ENCODE data around the gene FXYD7. TPM values are rescaled to one million over a fixed set of nuclear protein-coding genes. Genes with fewer than 3 reads are reported as not detected.
"Not testable (repeated sequence)": the region's sequence is repeated elsewhere in the genome, so short reads cannot be mapped to it uniquely, and the experiment has no call there.

The FXYD7 gene
- total RNA-seq, 1 donor from 2014 or later: 1.6 TPM

GRCh38 chr19:35125749-35126623 is 17.1 kb upstream of the FXYD7 start:
- intact Hi-C loops (cut with micrococcal nuclease): no loop called here

GRCh38 chr19:35126624-35126959 is 16.5 kb upstream of the FXYD7 start:
- intact Hi-C loops (cut with micrococcal nuclease): no loop called here

DNA sequence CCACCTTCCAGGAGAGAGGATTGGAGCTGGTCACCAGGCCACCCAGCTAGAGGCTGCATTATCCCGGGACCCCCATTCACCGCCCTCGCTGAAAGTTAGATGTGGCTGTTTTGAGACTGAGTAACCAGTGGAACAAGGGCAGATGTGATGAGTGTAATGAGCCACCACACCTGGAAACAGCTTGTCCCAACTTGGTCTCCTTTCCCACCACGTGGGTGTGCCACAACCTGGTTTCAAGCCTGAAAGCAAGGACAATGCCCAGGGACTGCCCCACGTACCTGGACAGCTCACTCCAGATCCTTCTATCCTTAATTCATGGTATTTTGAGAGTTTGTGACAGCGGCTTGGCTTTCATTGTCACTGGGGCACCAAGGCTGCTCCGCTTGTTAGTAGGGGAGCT is 15.2 kb upstream of the FXYD7 start:
- intact Hi-C loops (cut with micrococcal nuclease): no loop called here

GRCh38 chr19:35128398-35129057 is 14.5 kb upstream of the FXYD7 start:
- intact Hi-C loops (cut with micrococcal nuclease): no loop called here

GRCh38 chr19:35129724-35130274 is 13.3 kb upstream of the FXYD7 start:
- intact Hi-C loops (cut with micrococcal nuclease): not testable (repeated sequence)

GRCh38 chr19:35130761-35131720 is 12.0 kb upstream of the FXYD7 start:
- intact Hi-C loops (cut with micrococcal nuclease): no loop called here

GRCh38 chr19:35132254-35132653 is 10.8 kb upstream of the FXYD7 start:
- intact Hi-C loops (cut with micrococcal nuclease): no loop called here

DNA sequence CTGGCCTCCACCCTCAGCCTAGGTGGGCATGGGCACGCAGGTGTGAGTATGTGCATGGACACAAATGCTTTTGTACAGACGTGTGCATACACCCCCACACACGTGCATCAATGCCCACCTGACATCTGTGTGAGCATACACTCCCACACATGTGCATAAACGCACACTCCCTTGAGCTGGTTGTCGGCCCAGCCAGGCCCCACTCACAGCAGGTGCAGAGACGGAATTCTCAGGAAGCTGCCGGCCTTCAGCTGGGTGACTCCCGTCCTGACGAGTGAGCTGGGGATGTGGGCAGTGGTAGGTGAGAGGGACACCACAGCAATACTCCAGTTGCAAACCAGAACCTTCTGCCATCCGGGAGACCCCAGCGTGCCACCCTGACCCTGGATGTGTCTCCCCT is 9.2 kb upstream of the FXYD7 start:
- intact Hi-C loops (cut with micrococcal nuclease): no loop called here

DNA sequence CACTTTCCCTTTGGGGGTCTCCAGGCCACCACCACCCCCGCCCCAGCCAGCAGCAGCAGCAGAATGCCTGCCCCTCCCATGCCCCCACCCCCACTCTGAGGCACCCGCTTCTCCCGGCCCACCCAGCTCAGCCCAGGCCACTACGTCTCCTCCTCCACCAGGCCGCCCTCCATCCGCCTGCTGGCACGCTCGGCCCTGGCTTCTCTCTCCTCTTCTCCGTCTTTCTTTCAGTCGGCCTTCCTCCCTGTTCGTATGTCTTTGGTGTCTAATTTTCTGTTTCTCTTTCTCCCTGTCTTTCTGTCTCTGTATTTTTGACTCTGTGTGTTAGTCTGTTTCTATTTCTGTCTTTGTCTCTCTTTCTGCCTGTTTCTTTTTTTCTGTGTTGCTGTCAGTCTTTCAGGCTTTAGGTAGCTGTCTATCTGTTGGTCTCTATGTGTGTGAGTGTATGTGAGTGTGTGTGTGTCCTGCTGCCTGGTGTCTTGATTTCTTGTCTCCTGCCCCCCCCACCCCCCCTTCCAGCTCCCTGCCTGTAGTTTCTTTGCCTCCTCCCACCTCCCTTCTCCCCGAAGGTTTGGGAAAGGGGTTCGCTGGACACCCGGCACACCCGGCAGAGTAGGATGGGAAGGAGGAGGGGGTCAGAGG is 8.3 kb upstream of the FXYD7 start, which contains the start of gene LGI4:
Gene LGI4 (minus strand): TSS at position 459 of the 642 bp plus-strand sequence. CDS start 379 bp downstream, at position 80.
- intact Hi-C loops (cut with micrococcal nuclease): loop anchor here (1.0 kb wide), 3 partner anchors 67 to 161 kb away; no protein-coding TSS in a partner anchor

- intact Hi-C loops (cut with micrococcal nuclease): loop anchor here (1.0 kb wide), 3 partner anchors 68 to 162 kb away; no protein-coding TSS in a partner anchor
Measured at GRCh38 chr19:35135389-35135909, 7.6 kb upstream of the FXYD7 start.

GRCh38 chr19:35136231-35136630 is 6.8 kb upstream of the FXYD7 start:
- intact Hi-C loops (cut with micrococcal nuclease): no loop called here

DNA sequence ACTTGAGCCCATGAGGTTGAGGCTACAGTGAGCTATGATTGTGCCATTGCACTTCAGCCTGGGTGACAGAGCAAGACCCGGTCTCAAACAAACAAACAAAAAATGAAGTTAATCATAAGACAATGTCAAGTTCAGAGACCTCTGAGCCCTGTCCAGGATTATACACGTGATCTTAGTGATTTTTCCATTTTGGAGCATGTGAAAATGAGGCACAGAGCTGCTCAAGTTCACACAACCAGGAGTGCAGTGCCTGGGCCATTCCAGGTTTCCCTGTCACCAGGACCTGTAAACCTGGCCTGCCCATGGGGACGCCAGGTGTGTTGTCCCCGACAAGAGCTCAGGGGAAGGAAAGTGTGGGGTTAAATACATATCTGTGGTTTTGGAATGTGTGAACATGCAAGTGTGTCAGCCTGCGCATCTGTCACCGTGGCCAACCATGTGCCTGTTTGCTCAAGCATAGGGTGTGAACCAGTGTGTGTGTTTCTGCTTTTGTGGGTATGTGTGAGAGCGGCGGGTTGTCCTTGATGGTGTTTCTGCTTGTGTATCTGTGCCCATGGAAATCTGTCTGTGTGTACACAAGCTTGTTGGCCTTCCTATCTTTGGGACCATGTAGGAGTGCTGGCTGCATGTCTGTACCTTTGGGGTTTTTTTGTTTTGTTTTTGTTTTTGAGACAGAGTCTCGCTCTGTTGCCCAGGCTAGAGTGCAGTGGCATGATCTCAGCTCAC is 5.9 kb upstream of the FXYD7 start:
- intact Hi-C loops (cut with micrococcal nuclease): no loop called here

DNA sequence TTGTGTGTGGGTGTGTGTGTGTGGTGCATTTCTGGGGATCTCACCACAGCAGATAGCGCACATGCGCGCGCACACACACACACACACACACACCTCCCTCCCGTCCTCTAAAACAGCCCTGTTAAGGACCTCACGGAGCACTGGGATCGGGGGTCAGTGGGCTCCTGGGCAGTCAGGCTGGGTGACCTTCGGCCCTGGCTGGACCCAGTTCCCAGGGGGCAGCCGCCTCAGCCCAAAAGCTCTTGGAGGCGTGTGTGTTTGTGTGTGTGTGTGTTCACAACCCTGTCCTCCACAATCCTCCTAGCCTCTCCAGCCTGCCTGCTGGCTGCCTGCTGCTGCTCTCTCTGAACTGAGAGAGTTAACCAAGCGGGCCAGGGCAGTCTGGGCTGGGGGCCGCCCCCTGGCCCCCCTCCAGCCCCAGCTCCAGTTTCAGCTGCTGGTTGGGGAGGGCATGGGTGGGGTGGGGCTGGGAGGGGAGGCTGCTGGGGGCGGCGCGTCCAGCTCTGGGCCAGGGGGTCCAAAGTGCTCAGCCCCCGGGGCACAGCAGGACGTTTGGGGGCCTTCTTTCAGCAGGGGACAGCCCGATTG is 4.7 kb upstream of the FXYD7 start, which contains the start of gene FXYD1:
Gene FXYD1 (plus strand): TSS at position 520 of the 588 bp plus-strand sequence. CDS start 1,256 bp downstream, outside the sequence.
- intact Hi-C loops (cut with micrococcal nuclease): no loop called here

GRCh38 chr19:35140207-35140961 is 2.7 kb upstream of the FXYD7 start:
- intact Hi-C loops (cut with micrococcal nuclease): loop anchor here (2.0 to 10.0 kb wide), 3 partner anchors 108 to 366 kb away; partner anchors contain the start of genes LSR and ZNF599

DNA sequence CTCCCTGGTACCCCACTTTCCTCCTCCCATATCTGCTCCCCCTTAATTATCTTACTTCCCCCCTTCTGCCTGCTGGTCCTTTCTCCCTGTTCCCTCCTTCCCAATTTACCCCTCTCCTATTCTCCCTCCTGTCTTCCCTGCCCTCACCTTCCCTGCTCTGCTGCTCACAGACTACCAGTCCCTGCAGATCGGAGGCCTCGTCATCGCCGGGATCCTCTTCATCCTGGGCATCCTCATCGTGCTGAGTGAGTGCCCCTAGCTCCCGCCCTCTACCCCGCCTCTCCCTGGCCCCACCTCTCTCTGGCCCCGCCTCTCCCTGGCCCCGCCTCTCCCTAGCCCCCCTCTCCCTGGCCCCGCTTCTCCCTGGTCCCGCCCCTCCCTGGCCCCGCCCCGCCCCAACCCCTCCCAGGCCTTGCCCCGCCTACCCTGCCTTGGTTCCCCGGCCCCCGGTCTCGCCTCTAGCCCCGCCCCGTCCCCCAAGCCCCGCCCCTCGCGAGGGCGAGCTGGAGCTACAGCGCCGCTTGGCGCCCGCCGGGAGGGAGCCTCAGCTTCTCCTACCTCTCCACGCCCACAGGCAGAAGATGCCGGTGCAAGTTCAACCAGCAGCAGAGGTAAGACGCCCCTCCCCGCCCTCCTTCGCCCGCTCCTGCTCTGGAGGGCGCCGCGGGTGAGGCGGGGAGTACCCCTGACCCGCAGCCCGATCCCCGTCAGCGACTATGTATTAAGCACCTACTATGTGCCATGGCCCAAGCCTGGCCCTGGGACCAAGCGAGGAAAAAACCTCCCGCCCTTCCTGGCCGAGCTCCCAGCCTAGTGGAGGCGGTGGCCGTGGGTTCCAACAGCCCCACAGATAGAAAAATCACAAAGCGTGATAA is 1.9 kb upstream of the FXYD7 start:
- intact Hi-C loops (cut with micrococcal nuclease): loop anchor here (1.0 to 10.0 kb wide), 12 partner anchors 14 to 503 kb away; partner anchors contain the start of genes GRAMD1A, LSR, ZNF599 and ZNF792

- intact Hi-C loops (cut with micrococcal nuclease): loop anchor here (1.0 to 10.0 kb wide), 12 partner anchors 13 to 502 kb away; partner anchors contain the start of genes GRAMD1A, LSR, ZNF599 and ZNF792
Measured at GRCh38 chr19:35141837-35142605, 1.0 kb upstream of the FXYD7 start.
